Activated T-helper 9 cell treated with anti-CD3 and anti-CD28 coated beads, Interleukin-2, amount 50 U/mL, for 16 hours (primary cell): ENCODE measurements around the gene TSPAN3.
A peak's percentile ranks its signal among the peaks of the same experiment; 100 is the strongest.

Experiments used
- DNase-seq: peaks from one replicate; pipeline ENCODE4 v3.0.0-alpha.2; 2020; ENCODE audit warnings: low read depth

Gene TSPAN3

GRCh38 chr15:77070495-77071304, at the start of gene TSPAN3:
Gene TSPAN3, minus strand, starts transcription at chr15:77071109. Its CDS starts 155 bp downstream, at chr15:77070954.
- peak; percentile 89 for DNase-seq

- DNase-seq, result no peak
Observed at GRCh38 chr15:77120576-77120975, 49.7 kb upstream of the TSPAN3 start.

- no peak for DNase-seq
Observed at GRCh38 chr15:77119446-77119845, 48.5 kb upstream of the TSPAN3 start.

- DNase-seq, result no peak
Observed at GRCh38 chr15:77118882-77119321, 48.0 kb upstream of the TSPAN3 start.

- no peak for DNase-seq
Observed at GRCh38 chr15:77115179-77115578, 44.3 kb upstream of the TSPAN3 start.

GRCh38 chr15:77112838-77113504, 42.1 kb upstream of the TSPAN3 start:
- DNase-seq, result no peak

GRCh38 chr15:77111789-77112188, 40.9 kb upstream of the TSPAN3 start:
- no peak for DNase-seq

GRCh38 chr15:77107531-77108355, 36.8 kb upstream of the TSPAN3 start:
- DNase-seq, result no peak

- no peak for DNase-seq
Observed at GRCh38 chr15:77107068-77107467, 36.2 kb upstream of the TSPAN3 start.

- no peak for DNase-seq
Observed at GRCh38 chr15:77104155-77104554, 33.2 kb upstream of the TSPAN3 start.

GRCh38 chr15:77099741-77100463, 29.0 kb upstream of the TSPAN3 start:
- DNase-seq, result no peak

GRCh38 chr15:77098572-77098971, 27.7 kb upstream of the TSPAN3 start:
- no peak for DNase-seq

GRCh38 chr15:77097921-77098320, 27.0 kb upstream of the TSPAN3 start:
- no peak for DNase-seq

- no peak for DNase-seq
Observed at GRCh38 chr15:77097248-77097721, 26.4 kb upstream of the TSPAN3 start.

GRCh38 chr15:77096541-77096940, 25.6 kb upstream of the TSPAN3 start:
- DNase-seq, result no peak

- no peak for DNase-seq
Observed at GRCh38 chr15:77096138-77096537, 25.2 kb upstream of the TSPAN3 start.

GRCh38 chr15:77094397-77095030, 23.6 kb upstream of the TSPAN3 start:
- no peak for DNase-seq

- DNase-seq, result no peak
Observed at GRCh38 chr15:77093436-77093835, 22.5 kb upstream of the TSPAN3 start.

GRCh38 chr15:77091097-77091496, 20.2 kb upstream of the TSPAN3 start:
- no peak for DNase-seq

GRCh38 chr15:77087213-77087612, 16.3 kb upstream of the TSPAN3 start:
- DNase-seq, result no peak

GRCh38 chr15:77085297-77085696, 14.4 kb upstream of the TSPAN3 start:
- DNase-seq, result no peak
